CD4-positive, alpha-beta T cell treated with Interleukin-15 for 4 hours (primary cell): ENCODE measurements around the gene TRIM65.

Source experiments
- DNase-seq: peaks from one replicate; pipeline ENCODE4 v3.0.0-alpha.2; 2020; ENCODE audit warnings: low spot score

TRIM65 gene

DNA sequence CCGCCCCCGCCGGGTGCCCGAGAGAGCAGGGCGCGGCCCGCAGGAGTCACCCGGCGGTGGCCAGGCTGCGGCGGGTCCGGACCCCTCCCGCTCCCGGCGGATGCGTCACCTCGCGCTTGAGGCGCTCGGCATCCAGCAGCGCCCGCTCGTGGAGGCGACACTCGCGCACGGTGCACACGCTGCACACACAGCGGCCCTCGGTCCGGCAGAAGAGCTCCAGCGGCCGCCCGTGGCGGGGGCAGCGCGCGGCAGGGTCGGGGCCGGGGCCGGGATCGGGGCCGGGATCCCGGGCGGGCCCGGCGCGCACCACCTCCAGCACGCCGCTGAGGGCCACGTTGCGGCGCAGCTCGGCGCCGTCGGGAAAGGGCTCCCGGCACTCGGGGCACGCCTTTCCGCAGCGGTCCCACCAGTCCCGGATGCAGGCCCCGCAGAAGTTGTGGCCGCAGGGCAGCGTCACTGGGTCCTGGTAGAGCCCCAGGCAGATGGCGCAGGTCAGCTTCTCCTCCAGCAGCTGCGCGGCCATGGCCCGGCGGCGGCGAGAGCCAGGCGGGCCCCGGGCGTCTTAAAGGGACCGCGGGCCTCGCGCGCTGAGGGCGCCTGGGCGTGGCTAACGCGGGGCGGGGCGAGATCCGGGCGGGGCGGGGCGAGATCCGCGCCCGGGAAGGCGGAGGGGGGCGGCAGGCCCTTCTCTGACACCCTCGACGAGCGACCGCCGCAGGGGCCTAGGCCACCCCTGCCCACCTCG lies at the start of gene TRIM65:
TSS of gene TRIM65 (minus strand) at position 537 of the 745 bp plus-strand sequence. CDS start at position 523, 14 bp downstream.
- peak; percentile 83 for DNase-seq

DNA sequence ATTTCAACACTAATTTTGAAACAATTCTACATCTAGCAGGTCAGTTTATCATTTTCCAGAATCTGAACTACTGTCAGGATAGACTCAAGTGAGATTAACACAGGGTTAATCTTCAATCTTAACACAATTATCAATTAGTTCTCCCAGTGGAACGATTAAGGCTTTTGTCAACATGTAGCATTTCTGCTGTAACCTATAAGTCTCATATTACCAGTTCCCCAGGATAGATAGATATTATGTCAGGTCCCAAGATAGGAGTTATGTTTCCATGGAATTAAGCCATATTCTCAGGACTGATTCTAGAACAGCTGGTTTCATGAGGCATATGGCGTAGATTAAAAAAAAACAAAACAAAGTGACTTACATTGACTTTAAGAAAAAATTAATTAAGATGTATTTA lies 48.5 kb upstream of the TRIM65 start:
- DNase-seq: no peak

DNA sequence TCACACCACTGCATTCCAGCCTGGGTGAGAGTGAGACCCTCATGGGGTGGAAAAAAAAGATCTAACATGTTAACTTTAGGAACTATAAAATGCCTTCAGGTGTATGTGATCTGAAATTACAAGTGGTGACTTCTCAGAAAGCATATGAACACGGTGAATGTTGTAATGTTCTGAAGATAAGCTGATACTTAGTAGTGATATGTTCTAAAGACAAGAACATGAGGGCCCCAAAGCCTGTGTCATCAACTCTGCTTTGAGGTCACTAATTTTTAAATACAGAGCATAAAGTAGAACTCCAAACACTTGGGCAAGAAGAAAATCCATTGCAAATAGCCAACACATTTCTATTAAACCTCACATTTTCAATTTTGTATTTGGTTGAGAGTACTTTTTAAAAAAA lies 46.7 kb upstream of the TRIM65 start:
- no peak for DNase-seq

GRCh38 chr17:75942473-75942872 lies 45.7 kb upstream of the TRIM65 start:
- no peak for DNase-seq

DNA sequence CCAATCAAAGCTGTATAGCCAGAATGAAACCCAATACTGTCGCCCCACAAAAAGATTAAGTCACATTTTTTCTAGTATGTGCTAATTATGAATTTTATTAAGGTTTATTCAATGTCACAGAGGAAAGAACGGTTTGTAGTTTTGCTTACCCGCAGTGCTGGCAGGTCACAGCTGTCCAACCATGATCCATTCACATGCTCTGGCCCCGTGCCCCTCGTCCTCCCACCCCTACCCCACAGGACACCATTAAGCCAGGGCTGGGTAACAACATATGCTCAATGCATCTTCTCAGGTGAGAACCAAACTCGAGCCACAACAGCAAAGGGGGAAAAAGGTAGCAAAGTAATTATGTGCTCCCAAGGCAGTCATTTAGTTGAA lies 44.7 kb upstream of the TRIM65 start:
- DNase-seq: no peak

DNA sequence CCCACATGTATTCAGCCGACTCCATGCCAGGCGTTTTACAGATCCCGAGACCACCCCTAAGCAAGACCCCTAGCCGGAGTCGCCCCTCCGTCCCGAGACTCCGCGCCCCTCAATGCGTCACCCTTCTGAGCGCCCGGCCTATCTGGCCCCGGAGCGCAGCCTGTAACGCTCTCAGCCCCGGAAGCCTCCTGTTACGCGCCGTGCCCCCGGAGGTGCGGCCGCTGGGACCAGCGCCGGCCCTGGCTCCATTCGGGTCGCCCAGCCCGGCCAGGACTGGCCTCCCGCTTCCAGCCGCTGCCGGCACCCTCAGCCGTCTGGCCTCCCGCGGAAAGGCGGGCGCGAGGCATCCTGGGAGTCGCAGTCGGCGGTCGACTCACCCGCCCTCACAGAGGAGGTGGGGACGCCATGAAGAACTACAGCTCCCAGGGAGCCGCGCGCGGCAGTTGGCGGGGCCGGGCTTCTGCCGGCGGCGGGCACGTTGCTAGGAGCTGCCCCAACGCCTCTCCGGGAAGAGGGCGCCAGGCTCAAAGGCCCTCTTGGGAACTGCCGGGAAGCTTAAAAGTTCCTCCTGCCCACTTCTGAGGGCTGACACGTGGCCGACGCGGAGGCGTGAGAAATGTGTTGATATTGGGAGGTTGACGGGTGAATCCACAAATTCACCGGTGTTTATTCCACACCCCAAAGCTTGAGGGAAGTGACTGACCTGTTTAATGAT lies 44.1 kb upstream of the TRIM65 start, which contains the start of gene FBF1:
TSS of gene FBF1 (minus strand) at position 316 of the 715 bp plus-strand sequence. CDS start 2,893 bp downstream, outside the sequence.
- DNase-seq: peak; percentile 86

DNA sequence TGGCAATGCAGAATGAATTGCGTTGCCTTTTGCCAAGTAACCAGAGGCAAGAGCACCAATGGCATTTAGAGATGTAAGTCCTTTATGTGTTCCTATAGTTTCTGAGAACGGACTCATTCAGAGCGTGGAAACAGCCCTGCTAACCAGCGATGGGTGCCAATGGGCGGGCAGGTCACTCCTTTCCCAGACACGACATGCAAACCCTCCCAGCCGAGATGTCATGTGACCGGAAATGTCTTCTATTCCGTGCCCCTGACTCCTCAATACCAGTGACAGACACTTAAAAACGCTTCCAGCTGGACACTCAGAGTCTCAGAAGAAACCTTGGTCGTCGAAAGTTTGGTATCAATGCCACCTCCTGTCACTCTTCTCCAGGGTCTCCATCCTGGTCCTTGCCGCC lies 40.9 kb upstream of the TRIM65 start:
- no peak for DNase-seq

- DNase-seq: no peak
Measured at GRCh38 chr17:75933808-75934207, 37.1 kb upstream of the TRIM65 start.

DNA sequence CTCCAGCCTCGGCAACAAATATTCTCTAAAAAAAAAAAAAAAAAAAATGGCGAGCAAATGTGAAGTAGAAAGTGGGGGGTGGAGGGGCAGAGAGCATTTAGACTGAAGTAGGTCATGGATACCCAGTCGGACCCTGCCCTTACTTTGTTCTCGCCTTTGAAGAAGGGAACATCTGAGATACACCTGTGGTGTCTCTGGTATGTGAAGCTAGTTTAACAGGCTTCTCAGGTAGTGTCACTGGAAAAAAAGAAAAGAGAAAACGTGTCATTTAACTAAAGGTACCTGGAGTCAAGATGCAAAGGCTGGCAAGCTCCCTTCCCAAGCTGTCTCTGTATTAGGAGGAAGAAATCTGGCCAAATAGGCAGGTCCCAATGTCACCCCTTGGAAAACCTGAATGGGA lies 36.1 kb upstream of the TRIM65 start:
- no peak for DNase-seq

DNA sequence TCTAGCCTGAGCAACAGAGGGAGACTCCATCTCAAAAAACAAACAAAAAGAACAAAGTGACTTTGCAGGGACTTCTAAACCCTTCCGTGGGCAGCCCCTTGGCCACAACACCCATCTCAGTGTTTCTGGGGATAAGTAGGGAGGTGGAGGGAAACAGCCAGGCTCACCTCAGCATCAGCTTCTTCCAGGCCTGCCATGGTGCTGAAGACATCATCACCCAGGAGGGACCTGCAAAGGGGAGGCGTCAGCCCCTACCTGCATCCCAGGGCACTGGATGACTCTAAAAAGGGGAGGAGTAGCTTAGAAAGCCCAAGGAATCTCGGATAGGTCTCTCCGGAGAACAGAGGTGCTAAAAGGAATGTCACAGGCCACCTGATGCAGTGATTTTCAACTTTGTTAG lies 34.3 kb upstream of the TRIM65 start:
- DNase-seq: no peak

- no peak for DNase-seq
Measured at GRCh38 chr17:75927286-75927922, 30.7 kb upstream of the TRIM65 start.

DNA sequence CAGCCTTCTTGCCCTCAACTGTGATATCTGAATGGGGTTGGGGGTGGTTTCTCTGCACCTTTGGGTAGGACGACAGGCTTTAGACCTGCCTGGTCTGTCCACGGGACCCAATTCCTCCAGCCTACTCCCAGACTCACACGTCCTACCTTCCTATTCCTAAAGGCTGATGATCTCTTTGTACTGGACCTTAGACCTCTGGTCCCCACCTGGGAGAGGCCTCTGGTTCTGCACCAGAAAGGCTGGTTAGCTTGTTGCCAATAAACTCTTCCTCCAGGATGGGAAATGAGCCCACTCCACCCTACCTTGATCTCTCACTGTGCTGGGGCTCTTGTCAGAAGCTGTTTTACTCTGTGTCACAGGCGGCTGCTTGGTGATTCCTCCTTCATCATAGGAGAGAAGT lies 29.7 kb upstream of the TRIM65 start:
- no peak for DNase-seq

DNA sequence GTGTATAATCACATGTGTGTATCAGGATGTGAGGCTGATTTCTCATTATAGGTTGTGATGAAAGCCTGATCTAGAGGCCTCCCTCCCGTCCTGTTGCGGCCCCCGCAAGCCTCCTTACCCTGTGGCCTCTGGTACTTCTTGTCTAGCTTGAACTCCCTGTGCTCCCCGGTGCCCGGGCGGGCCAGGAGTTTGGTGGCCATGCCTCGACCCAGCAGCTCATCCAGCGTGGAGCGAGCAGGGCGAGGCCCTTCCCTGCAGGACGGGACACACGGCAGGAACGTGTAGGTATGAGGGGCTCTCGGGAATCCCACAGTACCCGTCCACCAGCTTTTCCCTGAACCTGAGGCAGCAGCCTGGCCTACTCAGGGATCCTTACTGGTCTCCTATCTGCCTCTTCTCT lies 29.2 kb upstream of the TRIM65 start:
- no peak for DNase-seq

DNA sequence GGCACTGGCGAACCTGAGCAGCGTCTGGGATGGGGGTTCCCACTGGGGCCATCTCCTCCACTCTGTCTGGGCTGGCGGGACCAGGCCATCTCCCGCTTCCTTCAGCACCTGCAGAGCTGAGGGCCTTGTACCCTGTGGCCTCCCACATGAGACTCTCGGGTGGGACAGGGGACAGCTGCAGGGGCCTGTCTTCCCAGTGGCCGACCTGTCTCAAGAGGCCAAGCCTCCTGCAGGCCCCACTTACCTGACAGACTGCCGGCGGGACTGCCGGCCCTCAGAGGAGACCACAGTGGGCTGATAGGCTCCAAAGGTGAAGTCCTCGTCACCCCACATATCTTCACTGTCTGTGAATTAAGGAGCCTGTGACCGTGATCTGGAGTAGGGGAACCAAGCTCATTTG lies 28.4 kb upstream of the TRIM65 start:
- DNase-seq: no peak

- DNase-seq: no peak
Measured at GRCh38 chr17:75922963-75923874, 26.5 kb upstream of the TRIM65 start.

- no peak for DNase-seq
Measured at GRCh38 chr17:75922173-75922961, 25.6 kb upstream of the TRIM65 start.

- no peak for DNase-seq
Measured at GRCh38 chr17:75921596-75921995, 24.8 kb upstream of the TRIM65 start.

GRCh38 chr17:75920045-75920560 lies 23.4 kb upstream of the TRIM65 start:
- DNase-seq: no peak

- no peak for DNase-seq
Measured at GRCh38 chr17:75919611-75920010, 22.9 kb upstream of the TRIM65 start.

GRCh38 chr17:75917917-75918445 lies 21.2 kb upstream of the TRIM65 start:
- DNase-seq: no peak
